Common myeloid progenitor, CD34-positive (primary cell): Measurements from ENCODE around the gene SUGP1.

Source experiments
- CTCF ChIA-PET: fragments of 350-600 bp; sonication (Branson Sonifier 250); formaldehyde crosslinking; loops from one replicate; lab custom pipeline; 2021; ENCODE audit warnings: antibody characterized with exemption; lab: Charles Lee
- POLR2A ChIA-PET: fragments of 350-600 bp; sonication (Branson Sonifier 250); formaldehyde crosslinking; loops from one replicate; lab custom pipeline; 2021; ENCODE audit warnings: antibody characterized with exemption; lab: Charles Lee
- DNase-seq, 3 donors: peaks; one replicate each; pipeline versions ENCODE4 v3.0.0 to v3.0.0-alpha.2; 2013
- H3K27ac ChIP-seq, 2 experiments: 1 replicate in 1 of 2; 2 replicates in 1 of 2; pipeline ENCODE4 v1.7.0; 2013; ENCODE audit warnings: inconsistent platforms in 2 of 2, low read length in 2 of 2, mild to moderate bottlenecking in 2 of 2, low read depth in 1 of 2, moderate library complexity in 1 of 2; ENCODE audit not compliant: severe bottlenecking in 2 of 2, insufficient read depth in 1 of 2, poor library complexity in 1 of 2
- H3K27me3 ChIP-seq, 5 experiments: replicated peaks in 2 of 5; 1 replicate in 3 of 5; 2 replicates in 2 of 5; pipeline versions ENCODE4 v1.6.1 to v1.7.0; 2013; ENCODE audit warnings: low read length in 4 of 5, mild to moderate bottlenecking in 2 of 5, moderate library complexity in 2 of 5, inconsistent platforms in 1 of 5; ENCODE audit not compliant: insufficient read depth in 5 of 5, control insufficient read depth in 4 of 5
- H3K36me3 ChIP-seq, 4 experiments: 1 replicate in 2 of 4; 2 replicates in 2 of 4; pipeline versions ENCODE4 v1.6.1 to v1.7.0; 2013; ENCODE audit warnings: low read length in 3 of 4, control low read depth in 1 of 4, mild to moderate bottlenecking in 1 of 4; ENCODE audit not compliant: control insufficient read depth in 4 of 4, insufficient read depth in 4 of 4
- H3K4me1 ChIP-seq, 4 experiments: 1 replicate in 3 of 4; 2 replicates in 1 of 4; pipeline versions ENCODE4 v1.6.1 to v1.7.1; 2013; ENCODE audit warnings: low read length in 3 of 4, mild to moderate bottlenecking in 3 of 4, control low read depth in 1 of 4, inconsistent platforms in 1 of 4, moderate library complexity in 1 of 4; ENCODE audit not compliant: control insufficient read depth in 4 of 4, insufficient read depth in 4 of 4; ENCODE audit errors: control extremely low read depth in 1 of 4
- H3K4me3 ChIP-seq, 7 experiments: 1 replicate in 4 of 7; 2 replicates in 3 of 7; pipeline versions ENCODE4 v1.5.1 to v1.7.0; 2013; ENCODE audit warnings: mild to moderate bottlenecking in 7 of 7, low read length in 6 of 7, moderate library complexity in 6 of 7, inconsistent platforms in 2 of 7, low read depth in 2 of 7, control low read depth in 1 of 7; ENCODE audit not compliant: insufficient read depth in 4 of 7, control insufficient read depth in 1 of 7; ENCODE audit errors: extremely low read depth in 1 of 7
- H3K9me3 ChIP-seq, 5 experiments: 1 replicate in 4 of 5; 2 replicates in 1 of 5; pipeline versions ENCODE4 v1.6.1 to v1.7.1; 2013; ENCODE audit warnings: low read length in 4 of 5, mild to moderate bottlenecking in 2 of 5, inconsistent platforms in 1 of 5, low read depth in 1 of 5, moderate library complexity in 1 of 5; ENCODE audit not compliant: control insufficient read depth in 4 of 5, insufficient read depth in 2 of 5; ENCODE audit errors: control extremely low read depth in 1 of 5
- WGBS: methylation state at CpG from one replicate; pipeline ENCODE4 v1.1.5; 2013; ENCODE audit not compliant: insufficient coverage; 5-methylcytosine and 5-hydroxymethylcytosine counted together

The SUGP1 gene

DNA sequence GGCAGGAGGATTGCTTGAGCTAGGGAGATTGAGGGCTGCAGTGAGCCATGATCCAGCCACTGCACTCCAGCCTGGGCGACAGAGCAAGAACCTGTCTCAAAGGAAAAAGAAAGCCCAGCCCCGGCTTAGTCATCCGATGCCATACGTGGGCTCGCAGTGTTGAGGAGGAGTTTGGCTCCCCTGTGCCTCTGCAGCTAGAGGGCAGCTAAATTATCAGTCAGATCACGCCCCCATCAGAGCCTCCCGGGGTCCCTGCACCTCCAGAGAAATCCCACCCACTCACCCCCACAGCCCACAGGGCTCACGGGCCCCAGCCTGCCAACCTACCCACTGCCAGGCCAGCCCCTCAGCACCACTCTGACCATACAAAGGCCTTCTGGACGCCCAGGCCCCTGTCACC is 28.0 kb upstream of the SUGP1 start:
- Histone ChIP-seq H3K4me1 (no peaks in the 10 kb centered on the region), H3K9me3 (no peaks in the 10 kb centered on the region), H3K27me3 (no peaks in the 10 kb centered on the region), H3K36me3 (peaks cover 18 to 92% (median 61%) of the 10 kb centered on the region in 4 experiments), H3K27ac (no peak overlapping the region), H3K4me3 (no peak overlapping the region)
- CTCF ChIA-PET = interaction anchor here (1.2 kb wide), 1 partner anchor 10 kb away, joined by 3 read pairs; no protein-coding TSS in a partner anchor
- no peak for DNase-seq
- 96% methylated on average over 6 of the region's 9 CpGs for WGBS
- POLR2A ChIA-PET = no interaction called here

- CTCF ChIA-PET = interaction anchor here (1.0 kb wide), 1 partner anchor 17 kb away, joined by 3 read pairs; no protein-coding TSS in a partner anchor
- no peaks in the 10 kb centered on the region for H3K27me3 ChIP-seq
- H3K4me3 ChIP-seq = no peak overlapping the region
- no peak overlapping the region for H3K27ac ChIP-seq
- peaks cover 21 to 92% (median 62%) of the 10 kb centered on the region in 4 experiments for H3K36me3 ChIP-seq
- H3K9me3 ChIP-seq = no peaks in the 10 kb centered on the region
- WGBS = 96% methylated on average over 3 of the region's 10 CpGs
- no peak for DNase-seq
- POLR2A ChIA-PET = no interaction called here
- no peaks in the 10 kb centered on the region for H3K4me1 ChIP-seq
Measured at GRCh38 chr19:19347401-19348110, 27.2 kb upstream of the SUGP1 start.

DNA sequence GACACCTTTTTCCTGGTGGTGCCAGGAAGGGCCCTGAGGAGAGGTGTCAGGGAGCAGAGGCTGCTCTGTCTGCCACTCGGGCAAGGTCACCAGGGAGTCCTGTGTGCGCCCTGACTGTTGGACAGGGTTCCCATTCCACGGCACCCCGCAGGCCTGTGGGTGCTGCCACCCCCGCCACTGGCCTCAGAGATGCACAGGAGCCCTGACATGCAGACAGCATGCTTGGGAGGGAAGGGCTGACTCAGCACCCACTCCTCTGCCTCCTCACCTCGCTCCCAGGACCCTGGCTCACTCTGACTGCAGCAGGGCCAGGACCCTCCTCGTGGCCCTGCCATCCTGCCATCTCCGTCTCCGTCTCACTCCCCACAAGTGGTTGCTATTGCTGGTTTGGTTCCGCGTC is 25.7 kb upstream of the SUGP1 start:
- no peaks in the 10 kb centered on the region for H3K9me3 ChIP-seq
- H3K4me1 ChIP-seq = no peaks in the 10 kb centered on the region
- ChIA-PET POLR2A (no interaction called here), CTCF (no interaction called here)
- no peak overlapping the region for H3K27ac ChIP-seq
- 96% methylated on average over 10 of the region's 11 CpGs for WGBS
- H3K4me3 ChIP-seq = no peak overlapping the region
- H3K36me3 ChIP-seq = peaks cover 23 to 94% (median 67%) of the 10 kb centered on the region in 4 experiments
- H3K27me3 ChIP-seq = no peaks in the 10 kb centered on the region
- no peak for DNase-seq

DNA sequence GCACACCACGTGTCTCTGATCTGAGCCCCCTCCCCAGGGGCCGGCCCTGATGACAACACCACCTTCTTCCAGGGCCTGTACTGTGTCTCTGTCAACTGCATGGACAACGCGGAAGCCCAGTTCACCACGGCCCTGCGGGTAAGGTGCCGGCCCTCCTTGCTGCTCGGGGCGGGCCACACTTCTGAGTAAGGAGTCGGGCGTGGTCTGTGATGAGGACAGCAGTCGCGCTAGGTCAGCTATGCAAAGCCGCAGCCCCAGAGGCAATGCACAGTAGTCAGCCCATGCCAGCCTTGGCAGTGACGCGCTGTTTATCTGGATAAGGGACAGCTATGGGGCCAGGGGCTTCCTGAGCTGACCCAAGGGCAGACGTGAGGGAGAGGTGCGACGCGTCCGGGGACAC is 24.9 kb upstream of the SUGP1 start:
- ChIA-PET POLR2A (no interaction called here), CTCF (no interaction called here)
- no peaks in the 10 kb centered on the region for H3K9me3 ChIP-seq
- H3K4me3 ChIP-seq = no peak overlapping the region
- no peak for DNase-seq
- H3K27ac ChIP-seq = no peak overlapping the region
- no peaks in the 10 kb centered on the region for H3K4me1 ChIP-seq
- peaks cover 26 to 94% (median 71%) of the 10 kb centered on the region in 4 experiments for H3K36me3 ChIP-seq
- H3K27me3 ChIP-seq = no peaks in the 10 kb centered on the region
- 98% methylated on average over 20 of the region's 21 CpGs for WGBS

DNA sequence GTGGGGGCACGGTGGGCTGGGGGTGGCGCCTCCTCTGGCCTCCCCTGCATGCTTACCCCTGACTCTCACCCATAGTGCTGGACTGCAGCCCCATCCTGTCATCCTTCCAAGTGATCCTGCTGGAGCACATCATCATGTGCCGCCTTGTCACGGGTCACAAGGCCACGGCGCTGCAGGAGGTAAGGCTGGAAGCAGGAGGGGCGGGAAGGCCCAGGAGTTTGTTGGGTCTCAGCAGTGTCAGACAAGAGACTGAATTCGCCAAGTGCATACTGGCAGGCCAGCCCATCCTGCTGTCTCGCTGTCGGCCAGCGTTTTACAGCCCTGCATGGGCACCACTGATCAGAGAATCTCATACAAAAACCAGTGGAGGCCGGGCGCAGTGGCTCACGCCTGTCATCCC is 23.5 kb upstream of the SUGP1 start:
- Histone ChIP-seq H3K4me1 (no peaks in the 10 kb centered on the region), H3K27me3 (no peaks in the 10 kb centered on the region), H3K36me3 (peaks cover 21 to 89% (median 69%) of the 10 kb centered on the region in 4 experiments), H3K27ac (no peak overlapping the region), H3K9me3 (no peaks in the 10 kb centered on the region), H3K4me3 (no peak overlapping the region)
- no peak for DNase-seq
- POLR2A ChIA-PET = no interaction called here
- 89% methylated on average over 11 of the region's 14 CpGs for WGBS
- CTCF ChIA-PET = no interaction called here

- WGBS = 98% methylated on average over 5 of the region's 7 CpGs
- Histone ChIP-seq H3K9me3 (no peaks in the 10 kb centered on the region), H3K27ac (no peak overlapping the region), H3K27me3 (no peaks in the 10 kb centered on the region), H3K36me3 (peaks cover 26 to 89% (median 70%) of the 10 kb centered on the region in 4 experiments), H3K4me3 (no peak overlapping the region), H3K4me1 (no peaks in the 10 kb centered on the region)
- ChIA-PET POLR2A (no interaction called here), CTCF (no interaction called here)
- no peak for DNase-seq
Measured at GRCh38 chr19:19343016-19343362, 22.7 kb upstream of the SUGP1 start.

DNA sequence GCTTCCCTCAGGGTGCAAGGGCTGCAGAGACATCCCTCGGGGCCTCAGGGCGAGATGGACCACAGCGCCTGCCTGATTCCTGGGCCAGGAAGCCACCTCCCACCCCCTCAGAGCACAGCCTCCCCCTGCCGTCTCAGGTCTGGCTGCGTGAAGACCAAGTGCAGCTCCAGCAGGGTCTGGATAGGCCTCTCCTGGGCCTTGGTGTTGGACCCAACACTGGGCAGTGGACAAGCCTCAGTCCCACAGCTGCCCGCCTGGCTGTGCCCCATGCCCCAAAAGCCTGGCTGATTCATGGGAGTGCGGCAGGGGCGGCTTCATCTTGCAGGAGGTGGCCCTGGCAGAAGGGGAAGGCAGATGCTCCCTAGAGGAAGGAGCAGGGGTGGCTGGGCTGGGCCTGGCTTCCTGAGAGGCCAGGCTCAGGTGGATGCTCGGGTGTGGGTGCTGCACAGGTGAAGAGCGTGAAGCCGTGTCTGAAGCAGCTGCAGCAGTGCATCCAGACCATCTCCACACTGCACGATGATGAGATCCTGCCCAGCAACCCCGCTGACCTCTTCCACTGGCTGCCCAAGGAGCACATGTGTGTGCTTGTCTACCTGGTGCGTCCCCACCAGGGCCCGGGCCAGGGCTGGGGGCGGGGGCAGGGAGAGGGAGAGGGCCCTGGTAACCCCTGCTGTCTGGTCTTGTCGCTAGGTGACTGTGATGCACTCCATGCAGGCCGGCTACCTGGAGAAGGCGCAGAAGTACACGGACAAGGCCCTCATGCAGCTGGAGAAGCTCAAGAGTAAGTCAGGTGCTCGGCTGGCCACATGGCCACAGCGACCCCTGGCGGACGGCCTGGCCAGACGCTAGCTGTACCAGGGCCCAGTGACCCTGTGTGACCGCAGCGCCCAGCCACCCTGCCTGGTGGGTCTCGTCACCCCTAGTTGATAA is 22.0 kb upstream of the SUGP1 start:
- ChIA-PET CTCF (no interaction called here), POLR2A (no interaction called here)
- DNase-seq = no peak
- H3K27ac ChIP-seq = no peak overlapping the region
- no peak overlapping the region for H3K4me3 ChIP-seq
- 95% methylated on average over 26 of the region's 28 CpGs for WGBS
- H3K27me3 ChIP-seq = no peaks in the 10 kb centered on the region
- H3K9me3 ChIP-seq = no peaks in the 10 kb centered on the region
- H3K4me1 ChIP-seq = no peaks in the 10 kb centered on the region
- peaks cover 26 to 89% (median 72%) of the 10 kb centered on the region in 4 experiments for H3K36me3 ChIP-seq
